HG02852 (cell line): ENCODE results near the gene SLC39A9.

Source experiments
- ATAC-seq: cut with Tn5 transposase; IDR thresholded peaks from one replicate; pipeline ENCODE4 v1.9.1; 2021; ENCODE audit warnings: mild to moderate bottlenecking, moderate library complexity; ENCODE audit not compliant: unreplicated experiment

SLC39A9 gene

GRCh38 chr14:69423279-69423678 is 24.8 kb downstream of the SLC39A9 start:
- no peak for ATAC-seq

- ATAC-seq: no peak
Measured at GRCh38 chr14:69424149-69424923, 25.8 kb downstream of the SLC39A9 start.

GRCh38 chr14:69427596-69427995 is 29.1 kb downstream of the SLC39A9 start:
- no peak for ATAC-seq

GRCh38 chr14:69428289-69428998 is 30.0 kb downstream of the SLC39A9 start:
- ATAC-seq: no peak

- ATAC-seq: no peak
Measured at GRCh38 chr14:69429643-69430042, 31.2 kb downstream of the SLC39A9 start.

- ATAC-seq: no peak
Measured at GRCh38 chr14:69430306-69430939, 31.9 kb downstream of the SLC39A9 start.

GRCh38 chr14:69432364-69432763 is 33.9 kb downstream of the SLC39A9 start:
- ATAC-seq: no peak

- no peak for ATAC-seq
Measured at GRCh38 chr14:69439521-69440270, 41.2 kb downstream of the SLC39A9 start.

GRCh38 chr14:69441948-69442347 is 43.5 kb downstream of the SLC39A9 start:
- ATAC-seq: no peak

GRCh38 chr14:69443296-69443805 is 44.9 kb downstream of the SLC39A9 start:
- ATAC-seq: no peak

- ATAC-seq: no peak
Measured at GRCh38 chr14:69449216-69449615, 50.7 kb downstream of the SLC39A9 start.

- no peak for ATAC-seq
Measured at GRCh38 chr14:69451941-69452340, 53.4 kb downstream of the SLC39A9 start.

- ATAC-seq: no peak
Measured at GRCh38 chr14:69458350-69458749, 59.9 kb downstream of the SLC39A9 start.

- no peak for ATAC-seq
Measured at GRCh38 chr14:69459122-69459521, 60.6 kb downstream of the SLC39A9 start.

- no peak for ATAC-seq
Measured at GRCh38 chr14:69460093-69460701, 61.7 kb downstream of the SLC39A9 start.

GRCh38 chr14:69464379-69464778 is 65.9 kb downstream of the SLC39A9 start:
- ATAC-seq: no peak

- no peak for ATAC-seq
Measured at GRCh38 chr14:69464829-69465228, 66.3 kb downstream of the SLC39A9 start.

GRCh38 chr14:69468949-69469348 is 70.5 kb downstream of the SLC39A9 start:
- no peak for ATAC-seq

- no peak for ATAC-seq
Measured at GRCh38 chr14:69471436-69471835, 72.9 kb downstream of the SLC39A9 start.

GRCh38 chr14:69471916-69472315 is 73.4 kb downstream of the SLC39A9 start:
- no peak for ATAC-seq

- ATAC-seq: no peak
Measured at GRCh38 chr14:69473260-69473659, 74.8 kb downstream of the SLC39A9 start.
